HEK293 (cell line): Measurements from ENCODE around the gene PLAAT2.

Experiments used
- SP2 ChIP-seq: fragments of 450-650 bp; formaldehyde crosslinking; IDR thresholded peaks from 2 replicates; pipeline ENCODE4 v1.5.1; 2016; ENCODE audit warnings: missing biosample characterization, missing genetic modification characterization
- WT1 ChIP-seq: fragments of 450-650 bp; formaldehyde crosslinking; IDR thresholded peaks from 2 replicates; pipeline ENCODE4 v1.5.1; 2016; ENCODE audit warnings: missing biosample characterization, missing genetic modification characterization
- ZBTB20 ChIP-seq: fragments of 450-650 bp; formaldehyde crosslinking; IDR thresholded peaks from 2 replicates; pipeline ENCODE4 v1.5.1; 2016; ENCODE audit warnings: missing biosample characterization, missing genetic modification characterization
- ZNF114 ChIP-seq: fragments of 450-650 bp; formaldehyde crosslinking; IDR thresholded peaks from 2 replicates; pipeline ENCODE4 v1.5.0; 2017; ENCODE audit warnings: missing biosample characterization, missing genetic modification characterization
- ZNF133 ChIP-seq: fragments of 450-650 bp; formaldehyde crosslinking; IDR thresholded peaks from 2 replicates; pipeline ENCODE4 v1.5.1; 2016; ENCODE audit warnings: missing biosample characterization, missing genetic modification characterization
- ZNF416 ChIP-seq: fragments of 450-650 bp; formaldehyde crosslinking; IDR thresholded peaks from 2 replicates; pipeline ENCODE4 v1.5.1; 2016; ENCODE audit warnings: missing biosample characterization, missing genetic modification characterization
- ZNF501 ChIP-seq: fragments of 450-650 bp; formaldehyde crosslinking; IDR thresholded peaks from 2 replicates; pipeline ENCODE4 v1.5.1; 2016; ENCODE audit warnings: missing biosample characterization, missing genetic modification characterization
- ZNF830 ChIP-seq: fragments of 450-650 bp; IDR thresholded peaks from 2 replicates; pipeline ENCODE4 v1.5.0; 2018; ENCODE audit warnings: missing biosample characterization, missing genetic modification characterization, low read depth, mild to moderate bottlenecking, moderate library complexity
- TF ChIP-seq, protein P1 (sequence below): fragments of 450-650 bp; formaldehyde crosslinking; IDR thresholded peaks from 2 replicates; pipeline ENCODE4 v1.5.1; 2016; ENCODE audit warnings: missing biosample characterization, missing genetic modification characterization
- TF ChIP-seq, protein P2 (sequence below): fragments of 450-650 bp; formaldehyde crosslinking; IDR thresholded peaks from 2 replicates; pipeline ENCODE4 v1.5.1; 2016; ENCODE audit warnings: missing biosample characterization, missing genetic modification characterization, low read depth
- TF ChIP-seq, protein P3 (sequence below): fragments of 450-650 bp; formaldehyde crosslinking; IDR thresholded peaks from 2 replicates; pipeline ENCODE4 v1.5.1; 2016; ENCODE audit warnings: missing biosample characterization, missing genetic modification characterization

- TF ChIP-seq, protein P1, sequence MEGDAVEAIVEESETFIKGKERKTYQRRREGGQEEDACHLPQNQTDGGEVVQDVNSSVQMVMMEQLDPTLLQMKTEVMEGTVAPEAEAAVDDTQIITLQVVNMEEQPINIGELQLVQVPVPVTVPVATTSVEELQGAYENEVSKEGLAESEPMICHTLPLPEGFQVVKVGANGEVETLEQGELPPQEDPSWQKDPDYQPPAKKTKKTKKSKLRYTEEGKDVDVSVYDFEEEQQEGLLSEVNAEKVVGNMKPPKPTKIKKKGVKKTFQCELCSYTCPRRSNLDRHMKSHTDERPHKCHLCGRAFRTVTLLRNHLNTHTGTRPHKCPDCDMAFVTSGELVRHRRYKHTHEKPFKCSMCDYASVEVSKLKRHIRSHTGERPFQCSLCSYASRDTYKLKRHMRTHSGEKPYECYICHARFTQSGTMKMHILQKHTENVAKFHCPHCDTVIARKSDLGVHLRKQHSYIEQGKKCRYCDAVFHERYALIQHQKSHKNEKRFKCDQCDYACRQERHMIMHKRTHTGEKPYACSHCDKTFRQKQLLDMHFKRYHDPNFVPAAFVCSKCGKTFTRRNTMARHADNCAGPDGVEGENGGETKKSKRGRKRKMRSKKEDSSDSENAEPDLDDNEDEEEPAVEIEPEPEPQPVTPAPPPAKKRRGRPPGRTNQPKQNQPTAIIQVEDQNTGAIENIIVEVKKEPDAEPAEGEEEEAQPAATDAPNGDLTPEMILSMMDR: no peak
- no peak for TF ChIP-seq ZNF830 (tag by site-specific recombination)
- no peak for TF ChIP-seq ZNF501 (tag by site-specific recombination)
- no peak for TF ChIP-seq WT1
- TF ChIP-seq ZNF133 (tag by site-specific recombination): no peak
- TF ChIP-seq, protein P2, sequence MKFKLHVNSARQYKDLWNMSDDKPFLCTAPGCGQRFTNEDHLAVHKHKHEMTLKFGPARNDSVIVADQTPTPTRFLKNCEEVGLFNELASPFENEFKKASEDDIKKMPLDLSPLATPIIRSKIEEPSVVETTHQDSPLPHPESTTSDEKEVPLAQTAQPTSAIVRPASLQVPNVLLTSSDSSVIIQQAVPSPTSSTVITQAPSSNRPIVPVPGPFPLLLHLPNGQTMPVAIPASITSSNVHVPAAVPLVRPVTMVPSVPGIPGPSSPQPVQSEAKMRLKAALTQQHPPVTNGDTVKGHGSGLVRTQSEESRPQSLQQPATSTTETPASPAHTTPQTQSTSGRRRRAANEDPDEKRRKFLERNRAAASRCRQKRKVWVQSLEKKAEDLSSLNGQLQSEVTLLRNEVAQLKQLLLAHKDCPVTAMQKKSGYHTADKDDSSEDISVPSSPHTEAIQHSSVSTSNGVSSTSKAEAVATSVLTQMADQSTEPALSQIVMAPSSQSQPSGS (tag by site-specific recombination): no peak
- no peak for TF ChIP-seq ZBTB20 (tag by site-specific recombination)
- no peak for TF ChIP-seq SP2 (tag by site-specific recombination)
- TF ChIP-seq, protein P3, sequence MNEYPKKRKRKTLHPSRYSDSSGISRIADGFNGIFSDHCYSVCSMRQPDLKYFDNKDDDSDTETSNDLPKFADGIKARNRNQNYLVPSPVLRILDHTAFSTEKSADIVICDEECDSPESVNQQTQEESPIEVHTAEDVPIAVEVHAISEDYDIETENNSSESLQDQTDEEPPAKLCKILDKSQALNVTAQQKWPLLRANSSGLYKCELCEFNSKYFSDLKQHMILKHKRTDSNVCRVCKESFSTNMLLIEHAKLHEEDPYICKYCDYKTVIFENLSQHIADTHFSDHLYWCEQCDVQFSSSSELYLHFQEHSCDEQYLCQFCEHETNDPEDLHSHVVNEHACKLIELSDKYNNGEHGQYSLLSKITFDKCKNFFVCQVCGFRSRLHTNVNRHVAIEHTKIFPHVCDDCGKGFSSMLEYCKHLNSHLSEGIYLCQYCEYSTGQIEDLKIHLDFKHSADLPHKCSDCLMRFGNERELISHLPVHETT: no peak
- TF ChIP-seq ZNF114 (tag by site-specific recombination): no peak
- TF ChIP-seq ZNF416: no peak
These were observed 19.5 kb downstream of the PLAAT2 start for GRCh38 chr11:63543711-63544110.
